GM18526 (cell line): ENCODE data around the gene PTPN3.

Source experiments
- POLR2A ChIP-seq: IDR thresholded peaks from 3 replicates; pipeline ENCODE4 v1.6.1; 2011; ENCODE audit not compliant: insufficient read length; ENCODE audit errors: extremely low read depth

The PTPN3 gene

DNA sequence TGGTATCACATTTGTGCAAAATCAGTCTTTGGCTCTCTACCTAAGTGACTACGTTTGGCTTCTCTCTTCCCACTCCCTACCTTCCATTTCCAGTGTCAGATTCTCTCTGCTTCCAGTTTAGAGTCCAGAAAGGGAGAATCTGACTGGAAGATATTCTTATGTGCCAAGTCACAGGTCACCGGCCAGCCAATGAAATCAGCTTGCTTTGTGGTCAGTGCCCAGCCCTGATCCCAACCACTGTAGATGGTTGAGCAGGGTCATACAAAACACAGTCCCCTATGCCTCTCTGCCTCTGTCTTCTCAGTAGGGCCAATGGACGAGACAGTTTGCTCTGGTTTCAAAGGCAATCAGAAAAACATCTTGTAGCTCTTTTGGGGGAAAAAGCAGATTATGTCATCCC lies 161.7 kb downstream of the PTPN3 start:
- TF ChIP-seq POLR2A, result no peak

DNA sequence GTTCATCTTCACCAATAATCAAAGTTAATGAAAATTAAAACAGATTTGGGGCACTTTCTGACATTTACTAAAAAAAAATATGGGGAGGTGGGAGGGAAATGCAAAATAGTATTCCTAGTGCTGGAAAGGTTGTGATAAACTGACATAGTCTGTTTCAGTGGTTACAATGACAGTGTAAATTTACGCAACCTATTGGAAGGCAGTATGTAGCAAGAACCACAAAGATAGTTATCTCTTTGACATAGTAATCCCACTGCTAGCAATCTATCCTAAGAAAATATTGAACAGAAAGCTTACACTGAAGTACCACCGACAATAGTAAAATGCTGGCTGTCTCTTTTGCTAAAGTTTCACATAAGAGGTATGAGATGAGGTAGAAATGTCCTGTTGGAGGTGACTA lies 162.2 kb downstream of the PTPN3 start:
- no peak for TF ChIP-seq POLR2A

DNA sequence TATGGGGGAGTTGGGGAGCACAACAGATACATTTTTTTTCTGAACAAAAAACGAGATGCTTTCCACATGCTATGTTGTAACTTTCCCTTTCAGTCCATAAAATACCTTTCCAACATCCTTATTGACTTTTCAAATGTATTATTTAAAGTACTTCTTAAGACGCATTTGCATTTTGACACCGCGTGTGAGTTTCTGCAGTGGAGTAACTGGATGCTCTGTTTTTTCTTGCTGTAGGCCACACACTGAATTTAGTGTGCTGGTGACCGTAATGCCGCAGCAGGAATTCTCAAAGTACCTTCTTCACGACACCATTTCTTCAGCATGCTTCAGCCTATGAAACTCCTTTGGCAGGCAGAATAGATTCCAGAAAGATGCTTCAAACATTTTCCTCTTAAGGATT lies 163.0 kb downstream of the PTPN3 start:
- TF ChIP-seq POLR2A, result no peak

DNA sequence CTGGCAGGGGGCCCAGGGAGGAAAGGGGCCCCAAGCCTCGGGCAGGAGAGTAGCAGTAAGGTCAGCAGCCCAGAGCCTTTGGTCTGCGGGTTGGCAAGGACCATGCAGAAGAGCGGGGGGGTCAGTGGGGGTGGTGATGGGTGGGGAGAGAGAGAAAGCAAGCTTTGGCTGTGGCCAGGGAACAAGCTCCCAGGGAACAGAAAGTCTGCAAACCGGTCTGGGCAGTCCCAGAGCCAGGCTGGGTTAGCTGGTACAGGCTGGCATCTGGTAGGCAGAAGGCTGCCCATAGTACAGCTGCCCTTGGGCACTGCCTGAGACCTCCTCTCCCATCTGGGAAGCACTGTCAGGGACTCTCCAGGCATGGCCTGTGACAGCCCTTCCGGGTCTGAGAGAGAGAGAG lies 166.8 kb downstream of the PTPN3 start:
- TF ChIP-seq POLR2A, result no peak

DNA sequence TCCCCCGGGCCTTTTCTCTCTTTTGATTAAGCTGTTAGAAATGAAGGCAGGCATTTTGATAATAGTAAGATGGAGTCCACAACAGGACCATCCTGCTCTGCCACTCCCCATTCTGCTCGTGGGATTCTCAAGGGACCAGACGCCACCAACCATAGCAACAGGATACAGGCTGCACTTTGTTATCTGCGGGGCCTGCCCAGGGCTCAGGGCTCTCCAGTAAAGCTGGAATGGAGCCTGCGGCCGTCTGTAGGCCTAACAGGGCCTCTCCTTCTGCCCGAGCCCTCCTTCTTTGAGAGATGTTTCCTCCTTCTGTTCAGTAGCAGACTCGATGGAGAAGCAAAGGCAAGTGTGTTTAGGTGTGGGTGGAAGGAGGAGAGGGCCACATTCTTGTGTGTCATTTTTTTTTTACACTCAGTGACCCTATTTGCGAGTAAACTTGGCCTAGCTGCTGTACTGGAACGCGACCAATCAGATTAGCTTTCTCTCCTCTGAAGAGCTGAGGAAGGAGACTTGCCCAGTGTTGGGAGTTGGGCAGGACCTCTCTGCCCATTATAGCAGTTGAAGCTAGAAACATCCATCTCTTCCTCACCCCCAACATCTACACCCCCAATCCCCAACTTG lies 168.4 kb downstream of the PTPN3 start:
- no peak for TF ChIP-seq POLR2A

DNA sequence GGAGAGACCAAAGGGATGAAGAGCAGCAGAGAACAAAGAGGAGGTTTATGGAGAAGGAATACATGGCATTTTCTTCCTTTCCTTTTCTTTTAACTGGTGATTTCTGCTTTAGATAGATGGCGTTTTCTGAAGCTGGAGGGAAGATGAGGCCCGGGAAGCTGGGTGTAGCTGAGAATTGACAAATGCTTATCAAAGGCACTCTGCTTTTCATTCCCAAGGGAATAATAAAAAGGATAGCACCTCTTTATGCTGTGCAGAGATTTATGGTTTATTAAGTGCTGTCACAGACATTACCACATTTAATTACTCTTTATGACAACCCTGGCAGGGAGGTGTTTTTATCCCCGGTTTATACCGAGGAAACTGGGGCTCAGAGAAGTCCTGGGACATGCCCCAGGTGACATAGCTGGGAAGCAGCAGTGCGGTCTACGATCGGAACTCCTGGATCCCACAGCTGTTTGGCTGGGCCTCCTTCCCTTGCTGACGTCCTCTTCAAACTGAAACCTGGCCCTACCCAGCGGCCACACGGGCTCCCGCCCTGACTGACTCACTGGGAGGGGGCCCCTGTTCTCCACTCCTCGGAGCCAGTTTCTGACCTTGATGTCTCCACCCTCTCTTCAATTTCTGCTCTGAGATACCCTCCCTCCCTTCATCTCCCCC lies 169.0 kb downstream of the PTPN3 start:
- TF ChIP-seq POLR2A, result no peak
